ENCODE measurements around the gene LDLRAD2. TPM values are rescaled to one million over a fixed set of nuclear protein-coding genes. Genes with fewer than 3 reads are reported as not detected.

The LDLRAD2 gene
- total and polyA plus RNA-seq, 10 of the 15 experiments (the other 5 are each of a cell fraction or from before 2014, with no cell fraction given) = 0.04 to 0.23 (median 0.11) TPM; not detected in 7

DNA sequence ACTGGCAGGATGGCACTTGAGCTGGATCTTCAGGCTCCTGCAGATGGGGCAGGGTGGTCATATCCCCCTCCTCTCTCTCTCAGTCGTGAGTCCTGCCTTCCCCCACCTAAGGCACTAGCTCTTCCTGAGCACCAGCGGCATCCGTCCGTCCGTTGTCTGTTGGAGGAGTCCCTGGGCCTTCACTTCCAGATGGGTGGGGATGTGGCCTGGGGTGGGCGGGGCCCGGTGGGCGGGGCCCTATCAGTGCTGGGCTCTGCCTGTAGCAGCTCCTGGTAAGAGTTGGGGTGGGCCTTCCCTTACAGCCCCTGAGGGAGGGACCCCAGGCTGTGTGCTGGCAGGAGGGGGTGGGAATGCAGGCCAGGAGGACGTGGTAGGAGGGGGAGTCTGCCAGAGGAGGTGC lies 10.3 kb downstream of the LDLRAD2 start:
- no peaks in the 10 kb centered on the region for H3K79me2 ChIP-seq (ENCODE audit: control insufficient read depth, insufficient read depth, low read length)
- H2AFZ ChIP-seq (ENCODE audit: control insufficient read depth, low read depth, low read length) = no peak overlapping the region
- no peak overlapping the region for H3K4me2 ChIP-seq (ENCODE audit: control insufficient read depth, insufficient read depth)
- SMC1A ChIA-PET (ENCODE audit: uncharacterized antibody, unreplicated experiment) = no interaction called here
- H3K4me3 ChIP-seq = no peak overlapping the region
- H3K36me3 ChIP-seq (ENCODE audit: control insufficient read depth in 2 of 2, insufficient read depth in 2 of 2, low read length in 1 of 2) = no peaks in the 10 kb centered on the region
- CTCF ChIA-PET = no interaction called here
- ATAC-seq (peak; percentile 46), DNase-seq (ENCODE audit: low read depth, low spot score) (no peak), FAIRE-seq (no peak)
- H4K20me1 ChIP-seq (ENCODE audit: control insufficient read depth, insufficient read depth) = no peaks in the 10 kb centered on the region
- no peaks in the 10 kb centered on the region for H3K4me1 ChIP-seq (ENCODE audit: control insufficient read depth, insufficient read depth, low read length)
- POLR2A ChIA-PET = no interaction called here
- no TSS peak for BruUV-seq (replicated peaks)
- in situ Hi-C loops (cut with MboI) = no loop called here
- H3K9ac ChIP-seq (ENCODE audit: control insufficient read depth, insufficient read depth, low read length) = no peak overlapping the region
- no peaks in the 10 kb centered on the region for H3K9me3 ChIP-seq (replicated peaks; ENCODE audit: control insufficient read depth, insufficient read depth, low read length)
- no peaks in the 10 kb centered on the region for H3K27me3 ChIP-seq (replicated peaks in 1 of 2; ENCODE audit: control insufficient read depth in 2 of 2, insufficient read depth in 2 of 2, low read length in 1 of 2)
- intact Hi-C loops (cut with micrococcal nuclease; ENCODE audit: unreplicated experiment) = no loop called here
- TF ChIP-seq KDM1A (IDR thresholded peaks at IDR 0.05; ENCODE audit: borderline replicate concordance) (no peak), LARP7 (IDR thresholded peaks at IDR 0.05) (no peak), SREBF2 (IDR thresholded peaks at IDR 0.05; ENCODE audit: low read length) (no peak), BACH1 (IDR thresholded peaks at IDR 0.05; ENCODE audit: borderline replicate concordance) (no peak), JUNB (IDR thresholded peaks at IDR 0.05) (no peak), E2F4 (IDR thresholded peaks at IDR 0.05; ENCODE audit: low read depth, low read length) (no peak), MEF2A (IDR thresholded peaks at IDR 0.05; ENCODE audit: insufficient read depth, low read depth, low read length) (no peak), MTA2 (IDR thresholded peaks at IDR 0.05; ENCODE audit: low read depth) (no peak)
- TF ChIP-seq, protein P1, sequence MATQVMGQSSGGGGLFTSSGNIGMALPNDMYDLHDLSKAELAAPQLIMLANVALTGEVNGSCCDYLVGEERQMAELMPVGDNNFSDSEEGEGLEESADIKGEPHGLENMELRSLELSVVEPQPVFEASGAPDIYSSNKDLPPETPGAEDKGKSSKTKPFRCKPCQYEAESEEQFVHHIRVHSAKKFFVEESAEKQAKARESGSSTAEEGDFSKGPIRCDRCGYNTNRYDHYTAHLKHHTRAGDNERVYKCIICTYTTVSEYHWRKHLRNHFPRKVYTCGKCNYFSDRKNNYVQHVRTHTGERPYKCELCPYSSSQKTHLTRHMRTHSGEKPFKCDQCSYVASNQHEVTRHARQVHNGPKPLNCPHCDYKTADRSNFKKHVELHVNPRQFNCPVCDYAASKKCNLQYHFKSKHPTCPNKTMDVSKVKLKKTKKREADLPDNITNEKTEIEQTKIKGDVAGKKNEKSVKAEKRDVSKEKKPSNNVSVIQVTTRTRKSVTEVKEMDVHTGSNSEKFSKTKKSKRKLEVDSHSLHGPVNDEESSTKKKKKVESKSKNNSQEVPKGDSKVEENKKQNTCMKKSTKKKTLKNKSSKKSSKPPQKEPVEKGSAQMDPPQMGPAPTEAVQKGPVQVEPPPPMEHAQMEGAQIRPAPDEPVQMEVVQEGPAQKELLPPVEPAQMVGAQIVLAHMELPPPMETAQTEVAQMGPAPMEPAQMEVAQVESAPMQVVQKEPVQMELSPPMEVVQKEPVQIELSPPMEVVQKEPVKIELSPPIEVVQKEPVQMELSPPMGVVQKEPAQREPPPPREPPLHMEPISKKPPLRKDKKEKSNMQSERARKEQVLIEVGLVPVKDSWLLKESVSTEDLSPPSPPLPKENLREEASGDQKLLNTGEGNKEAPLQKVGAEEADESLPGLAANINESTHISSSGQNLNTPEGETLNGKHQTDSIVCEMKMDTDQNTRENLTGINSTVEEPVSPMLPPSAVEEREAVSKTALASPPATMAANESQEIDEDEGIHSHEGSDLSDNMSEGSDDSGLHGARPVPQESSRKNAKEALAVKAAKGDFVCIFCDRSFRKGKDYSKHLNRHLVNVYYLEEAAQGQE (IDR thresholded peaks at IDR 0.05; ENCODE audit: low read depth, low read length) = no peak
- RAD21 ChIA-PET (ENCODE audit: unreplicated experiment) = no interaction called here
- no peak overlapping the region for H3K27ac ChIP-seq (ENCODE audit: control insufficient read depth, insufficient read depth)
- 42% methylated on average over 8 of the region's 9 CpGs for WGBS (ENCODE audit: insufficient coverage, insufficient replicate concordance, low lambda C conversion rate, missing lambda C conversion rate)

Data from GM12878 (cell line).